ENCODE data around the gene SPEG. TPM values are rescaled to one million over a fixed set of nuclear protein-coding genes. Genes with fewer than 3 reads are reported as not detected.

Gene SPEG
- total and polyA plus RNA-seq, 10 donors = 0.74 to 8.2 (median 3.7) TPM

DNA sequence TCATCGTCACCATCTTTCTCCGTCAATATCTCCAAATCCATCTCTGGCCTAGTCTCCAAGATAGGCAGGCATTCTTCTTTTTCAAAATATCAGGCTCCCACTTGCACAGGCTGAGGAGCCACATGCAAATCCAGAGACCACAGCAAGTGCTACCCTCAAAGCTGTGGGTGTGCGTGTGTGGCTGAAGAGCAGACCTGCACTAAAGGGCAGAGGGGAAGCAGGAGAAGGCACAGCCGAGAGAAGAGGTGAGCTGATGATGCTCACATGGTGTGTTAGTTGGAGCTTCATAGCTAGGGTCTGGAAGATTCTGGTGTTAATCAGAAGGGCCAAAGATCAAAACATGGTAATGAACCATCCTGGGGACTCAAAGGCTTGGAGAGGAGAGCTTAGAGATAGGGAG, 3.8 kb downstream of the SPEG start:
- H3K4me3 ChIP-seq = no peak overlapping the region
- no peak overlapping the region for H3K27ac ChIP-seq
- no peaks in the 10 kb centered on the region for H3K9me3 ChIP-seq
- intact Hi-C loops (cut with DNase I; ENCODE audit: low total_unique reads) = no loop called here
- no peak for DNase-seq
- H3K36me3 ChIP-seq = no peaks in the 10 kb centered on the region
- TF ChIP-seq POLR2AphosphoS5 (IDR thresholded peaks at IDR 0.05) (no peak), POLR2A (IDR thresholded peaks at IDR 0.05) (no peak)
- TF ChIP-seq, protein P1, sequence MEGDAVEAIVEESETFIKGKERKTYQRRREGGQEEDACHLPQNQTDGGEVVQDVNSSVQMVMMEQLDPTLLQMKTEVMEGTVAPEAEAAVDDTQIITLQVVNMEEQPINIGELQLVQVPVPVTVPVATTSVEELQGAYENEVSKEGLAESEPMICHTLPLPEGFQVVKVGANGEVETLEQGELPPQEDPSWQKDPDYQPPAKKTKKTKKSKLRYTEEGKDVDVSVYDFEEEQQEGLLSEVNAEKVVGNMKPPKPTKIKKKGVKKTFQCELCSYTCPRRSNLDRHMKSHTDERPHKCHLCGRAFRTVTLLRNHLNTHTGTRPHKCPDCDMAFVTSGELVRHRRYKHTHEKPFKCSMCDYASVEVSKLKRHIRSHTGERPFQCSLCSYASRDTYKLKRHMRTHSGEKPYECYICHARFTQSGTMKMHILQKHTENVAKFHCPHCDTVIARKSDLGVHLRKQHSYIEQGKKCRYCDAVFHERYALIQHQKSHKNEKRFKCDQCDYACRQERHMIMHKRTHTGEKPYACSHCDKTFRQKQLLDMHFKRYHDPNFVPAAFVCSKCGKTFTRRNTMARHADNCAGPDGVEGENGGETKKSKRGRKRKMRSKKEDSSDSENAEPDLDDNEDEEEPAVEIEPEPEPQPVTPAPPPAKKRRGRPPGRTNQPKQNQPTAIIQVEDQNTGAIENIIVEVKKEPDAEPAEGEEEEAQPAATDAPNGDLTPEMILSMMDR (IDR thresholded peaks at IDR 0.05 in 8 of 11, conservative IDR thresholded peaks at IDR 0.05 in 3 of 11) = no peak
- peaks cover 2 to 90% (median 59%) of the 10 kb centered on the region in 7 donors for H3K27me3 ChIP-seq (replicated peaks in 1 of 7)
- 81 to 85% (median 83%) methylated on average over 4 of the region's 4 CpGs for WGBS, 5 donors
- peaks cover 5 to 32% (median 18%) of the 10 kb centered on the region in 6 donors for H3K4me1 ChIP-seq

DNA sequence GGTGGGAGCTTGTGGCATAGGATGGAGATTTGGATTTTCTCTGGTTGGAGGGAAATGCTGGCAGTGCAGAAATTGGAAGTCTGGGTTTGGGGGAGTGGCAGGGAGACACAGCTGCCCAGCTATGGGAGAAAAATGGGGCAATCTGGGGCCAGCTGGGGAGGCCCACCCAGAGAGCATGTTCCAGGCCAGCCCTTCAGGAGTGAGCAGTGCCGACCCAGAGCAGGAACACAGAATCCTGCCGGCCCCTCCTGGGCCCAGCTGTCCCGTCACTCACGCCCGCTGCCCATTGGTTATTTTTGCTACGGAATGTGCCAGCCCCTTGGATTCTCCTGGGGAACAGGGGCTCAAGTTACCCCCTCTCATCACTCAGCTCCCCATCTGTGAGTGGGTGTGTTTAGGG, 4.9 kb downstream of the SPEG start:
- Histone ChIP-seq H3K4me3 (no peak overlapping the region), H3K27ac (no peak overlapping the region), H3K27me3 (replicated peaks in 1 of 7) (peaks cover 2 to 90% (median 56%) of the 10 kb centered on the region in 7 donors), H3K4me1 (peaks cover 5 to 31% (median 18%) of the 10 kb centered on the region in 6 donors), H3K9me3 (no peaks in the 10 kb centered on the region), H3K36me3 (no peaks in the 10 kb centered on the region)
- intact Hi-C loops (cut with DNase I; ENCODE audit: low total_unique reads) = no loop called here
- TF ChIP-seq POLR2A (IDR thresholded peaks at IDR 0.05) = no peak
- TF ChIP-seq, protein P1 (IDR thresholded peaks at IDR 0.05 in 8 of 11, conservative IDR thresholded peaks at IDR 0.05 in 3 of 11) = no peak
- TF ChIP-seq POLR2AphosphoS5 (IDR thresholded peaks at IDR 0.05) = no peak
- WGBS, 5 donors = 77 to 94% (median 89%) methylated on average over 4 to 6 of the region's 6 CpGs
- no peak for DNase-seq

DNA sequence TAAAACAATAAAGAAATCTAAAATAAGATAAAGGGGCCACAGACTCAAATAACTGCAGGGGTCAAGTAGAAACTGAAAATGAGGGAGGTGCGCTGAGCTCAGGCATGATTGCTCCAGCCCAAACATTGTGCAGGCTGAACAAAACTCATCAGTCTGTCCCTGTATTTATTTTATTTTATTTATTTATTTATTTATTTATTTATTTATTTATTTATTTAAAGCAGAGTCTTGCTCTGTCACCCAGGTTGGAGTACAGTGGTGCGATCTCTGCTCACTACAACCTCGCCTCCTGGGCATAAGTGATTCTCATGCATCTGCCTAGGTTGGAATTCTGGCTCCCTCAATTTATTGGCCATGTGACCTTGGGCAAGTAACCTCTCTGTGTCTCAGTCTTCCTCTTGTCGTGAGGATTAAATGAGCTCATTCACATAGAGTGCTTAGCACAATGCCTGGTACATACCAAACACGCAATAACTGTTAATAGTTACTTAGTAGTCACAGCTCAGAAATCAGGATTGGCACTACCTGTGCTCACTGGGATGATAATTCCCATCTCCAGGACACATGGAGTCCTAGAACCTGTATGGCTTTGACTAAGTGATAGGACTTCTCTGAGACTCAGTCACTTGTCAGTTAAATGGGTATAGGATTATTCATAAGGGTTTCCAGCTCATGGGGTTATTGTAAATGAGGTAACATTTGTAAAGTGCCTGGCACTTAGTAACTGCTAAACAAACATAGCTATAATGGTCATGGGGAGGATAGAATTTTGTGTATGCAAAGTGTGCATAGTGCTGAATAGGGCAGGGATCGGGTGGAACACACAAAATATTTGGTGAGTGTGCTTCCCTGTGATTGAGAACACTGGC, 6.0 kb downstream of the SPEG start:
- Histone ChIP-seq H3K27me3 (replicated peaks in 1 of 7) (peaks cover 0 to 89% (median 45%) of the 10 kb centered on the region in 7 donors), H3K4me3 (no peak overlapping the region), H3K9me3 (no peaks in the 10 kb centered on the region), H3K36me3 (no peaks in the 10 kb centered on the region), H3K4me1 (peaks cover 0 to 20% (median 9%) of the 10 kb centered on the region in 6 donors), H3K27ac (no peak overlapping the region)
- no peak for TF ChIP-seq POLR2AphosphoS5 (IDR thresholded peaks at IDR 0.05)
- TF ChIP-seq, protein P1 (IDR thresholded peaks at IDR 0.05 in 8 of 11, conservative IDR thresholded peaks at IDR 0.05 in 3 of 11) = no peak
- TF ChIP-seq POLR2A (IDR thresholded peaks at IDR 0.05) = no peak
- 78 to 87% (median 83%) methylated on average over 6 of the region's 6 CpGs for WGBS, 5 donors
- no peak for DNase-seq
- intact Hi-C loops (cut with DNase I; ENCODE audit: low total_unique reads) = no loop called here
